GDM1 (cell line): ENCODE measurements around the gene POLR2L.

Experiments used
- DNase-seq: peaks from one replicate; lab custom pipeline; 2025; lab: John Stamatoyannopoulos, UW

The POLR2L gene

DNA sequence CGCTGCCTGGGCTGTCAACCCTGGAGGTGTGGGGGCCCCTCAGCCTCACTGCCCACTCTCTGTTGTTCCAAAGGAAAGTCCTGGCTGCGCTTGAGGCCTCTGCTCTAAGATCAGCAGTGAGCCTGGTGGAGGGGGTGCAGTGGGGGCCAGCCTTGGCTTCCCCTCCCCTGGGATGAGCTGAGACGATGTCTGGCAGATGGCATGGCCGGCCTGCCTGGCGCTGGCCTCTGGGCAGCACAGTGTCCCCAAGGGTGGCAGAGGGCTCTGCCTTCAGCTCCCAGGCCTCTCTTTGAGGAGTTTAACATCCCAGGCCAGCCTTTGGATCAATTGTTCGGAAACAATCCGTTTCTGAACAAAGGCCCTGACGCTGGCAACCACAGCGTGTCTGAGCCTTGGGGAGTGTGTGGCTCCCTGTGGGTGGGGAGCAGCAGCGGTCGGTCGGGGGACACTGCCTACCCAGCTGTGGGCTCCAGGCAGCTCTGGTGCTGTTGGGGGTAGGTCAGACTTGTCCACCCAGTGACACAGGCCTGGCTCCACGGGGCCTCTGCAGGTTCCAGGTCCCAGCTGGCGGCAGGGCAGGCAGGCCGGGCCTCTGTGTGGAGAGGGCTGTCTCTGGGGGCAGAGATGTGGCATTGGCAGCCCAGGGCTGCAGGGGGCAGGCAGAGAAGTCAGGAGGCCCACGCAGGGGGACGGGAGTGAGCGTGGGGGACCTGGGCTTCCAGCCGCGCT is 12.4 kb upstream of the POLR2L start:
- no peak for DNase-seq

DNA sequence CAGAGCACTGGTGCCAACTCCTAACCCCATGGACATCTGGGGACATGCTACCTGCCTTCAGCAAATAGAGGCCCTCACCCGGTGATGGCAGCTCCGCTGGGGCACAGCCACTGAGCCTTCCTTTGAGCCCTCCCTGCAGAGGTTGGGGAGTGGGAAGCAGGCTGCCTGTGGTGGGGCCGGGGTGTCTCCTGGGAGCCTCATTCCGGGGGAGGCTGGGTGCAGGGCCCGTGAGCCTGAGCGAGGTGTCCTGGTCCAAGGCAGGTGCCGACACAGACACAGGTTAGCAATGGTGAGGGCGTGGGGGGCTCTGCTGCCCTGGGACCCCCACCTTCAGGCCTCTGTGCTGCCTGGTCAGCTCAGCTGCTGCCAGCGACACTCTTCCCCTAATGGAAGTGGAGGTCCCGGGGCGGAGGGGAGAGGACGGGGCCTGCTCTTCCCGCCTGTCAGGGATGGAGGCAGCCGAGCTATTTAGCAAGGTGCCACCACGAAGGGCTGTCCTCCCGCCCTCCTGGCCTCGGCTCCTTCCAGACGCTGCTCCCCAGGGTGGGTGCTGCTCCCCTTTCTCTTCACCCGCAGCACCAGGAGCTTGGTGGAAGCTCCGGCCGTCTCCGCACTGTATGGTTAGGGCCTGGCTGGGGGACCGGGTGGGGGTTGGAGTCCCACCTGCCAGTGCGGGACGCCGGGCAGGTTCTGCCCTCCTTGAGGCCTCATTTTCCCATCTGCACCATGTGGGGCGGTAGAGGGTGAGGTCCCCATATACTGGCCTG is 11.5 kb upstream of the POLR2L start:
- DNase-seq: no peak

DNA sequence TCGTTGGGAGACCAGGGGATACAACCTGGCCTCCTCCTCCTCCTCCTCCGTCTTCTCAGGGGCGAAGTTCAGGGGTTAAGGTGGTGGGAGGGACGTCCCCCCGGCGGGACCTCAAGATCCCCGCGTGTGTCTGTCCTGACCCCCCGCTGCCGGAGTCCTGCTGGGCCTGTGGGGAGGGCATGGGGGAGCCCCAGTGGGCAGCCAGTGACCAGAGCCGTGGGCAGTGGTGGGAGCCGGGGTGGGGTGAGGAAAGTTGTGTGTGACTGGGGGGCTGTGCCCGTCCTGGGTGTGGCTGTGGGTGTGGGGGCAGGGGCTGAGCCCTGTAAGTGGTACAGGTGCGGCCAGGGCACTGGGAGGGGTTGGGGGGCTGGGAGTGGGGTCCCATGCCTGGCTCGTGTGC is 10.4 kb upstream of the POLR2L start:
- DNase-seq: no peak

DNA sequence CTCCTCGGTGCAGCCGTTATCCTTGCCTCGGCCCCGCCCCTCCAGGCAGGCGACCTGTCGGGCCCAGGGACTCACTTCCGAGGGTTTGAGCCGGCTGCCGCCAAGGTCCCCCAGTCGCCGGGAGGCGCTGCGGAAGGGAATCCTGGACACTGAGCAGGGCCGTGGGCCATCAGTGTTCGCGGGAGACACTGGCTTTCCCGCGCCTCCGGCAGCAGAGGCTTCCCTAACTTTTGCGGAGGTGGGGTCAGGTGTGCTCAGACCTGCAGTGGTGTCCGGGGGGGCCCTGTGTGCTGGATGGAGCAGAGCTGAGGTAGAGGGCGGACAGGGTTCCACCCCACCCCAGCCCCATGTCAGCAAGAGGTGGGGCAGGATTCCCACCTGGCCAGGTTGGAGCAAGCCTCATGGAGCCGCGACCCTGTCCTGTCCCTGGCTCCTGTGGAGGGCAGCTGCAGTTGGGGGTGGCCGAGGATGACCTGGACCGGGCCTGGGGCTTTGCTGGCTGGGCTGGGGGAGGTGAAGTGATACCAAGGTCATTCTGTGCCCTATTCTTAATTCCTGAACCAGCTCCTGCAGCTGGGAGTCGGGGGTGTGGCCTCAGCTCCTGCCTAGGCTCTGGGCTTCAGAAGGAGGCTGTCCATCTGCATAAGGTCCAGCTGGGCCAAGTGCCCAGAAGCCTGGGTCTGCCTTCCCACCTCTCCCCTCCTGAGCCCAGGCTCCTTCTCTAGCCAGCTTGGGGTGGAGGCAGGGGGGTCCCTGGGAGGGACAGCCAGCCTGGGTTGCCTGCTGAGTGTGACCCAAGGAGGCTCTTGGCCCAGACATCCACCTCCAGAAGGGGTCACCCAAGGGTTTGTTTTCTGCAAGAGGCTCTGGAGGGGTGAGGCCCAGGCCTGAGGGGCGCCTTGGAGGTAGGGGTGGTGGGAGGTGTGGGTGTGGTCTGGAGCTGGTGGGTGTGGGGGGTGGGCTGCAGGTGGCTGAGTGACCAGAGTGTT is 8.7 kb upstream of the POLR2L start:
- DNase-seq: no peak

DNA sequence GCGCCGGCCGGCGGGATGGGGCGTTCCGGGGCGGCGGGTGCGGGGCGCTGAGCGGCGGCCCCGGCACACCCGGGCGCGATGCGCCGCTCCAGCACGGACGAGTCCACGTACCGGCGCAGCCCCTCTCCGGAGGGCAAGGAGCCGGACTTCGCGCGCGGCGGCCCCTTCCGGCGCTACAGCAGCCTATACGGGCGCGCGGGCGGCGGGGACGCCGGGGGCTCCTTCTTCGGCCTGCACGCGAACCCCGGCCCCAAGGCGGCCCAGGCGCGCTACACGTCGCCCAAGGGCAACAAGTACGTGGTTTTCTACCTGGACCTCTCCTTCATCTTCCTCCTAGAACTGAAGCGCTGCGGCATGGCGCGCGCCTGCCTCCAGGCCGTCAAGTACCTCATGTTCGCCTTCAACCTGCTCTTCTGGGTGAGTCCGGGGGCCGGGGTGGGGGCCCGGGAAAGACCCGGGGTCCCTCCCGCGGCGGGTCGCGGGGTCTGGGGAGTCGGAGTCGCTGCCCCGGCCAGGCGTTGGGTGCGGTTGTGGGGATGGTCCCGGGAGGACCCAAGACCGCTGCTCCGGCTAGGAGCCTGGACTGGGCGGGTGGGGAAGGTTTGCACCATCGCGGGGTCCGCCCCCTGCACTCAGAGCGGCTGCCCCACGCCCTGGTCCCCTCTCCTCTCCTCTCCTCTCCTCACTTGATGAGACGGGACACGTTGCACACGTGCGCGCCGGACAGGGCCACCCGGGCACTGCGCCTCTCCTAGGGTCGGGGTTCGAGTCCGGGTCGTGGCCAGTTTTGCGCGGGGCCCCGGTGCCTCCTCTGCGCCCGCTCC is 7.8 kb upstream of the POLR2L start:
- no peak for DNase-seq

DNA sequence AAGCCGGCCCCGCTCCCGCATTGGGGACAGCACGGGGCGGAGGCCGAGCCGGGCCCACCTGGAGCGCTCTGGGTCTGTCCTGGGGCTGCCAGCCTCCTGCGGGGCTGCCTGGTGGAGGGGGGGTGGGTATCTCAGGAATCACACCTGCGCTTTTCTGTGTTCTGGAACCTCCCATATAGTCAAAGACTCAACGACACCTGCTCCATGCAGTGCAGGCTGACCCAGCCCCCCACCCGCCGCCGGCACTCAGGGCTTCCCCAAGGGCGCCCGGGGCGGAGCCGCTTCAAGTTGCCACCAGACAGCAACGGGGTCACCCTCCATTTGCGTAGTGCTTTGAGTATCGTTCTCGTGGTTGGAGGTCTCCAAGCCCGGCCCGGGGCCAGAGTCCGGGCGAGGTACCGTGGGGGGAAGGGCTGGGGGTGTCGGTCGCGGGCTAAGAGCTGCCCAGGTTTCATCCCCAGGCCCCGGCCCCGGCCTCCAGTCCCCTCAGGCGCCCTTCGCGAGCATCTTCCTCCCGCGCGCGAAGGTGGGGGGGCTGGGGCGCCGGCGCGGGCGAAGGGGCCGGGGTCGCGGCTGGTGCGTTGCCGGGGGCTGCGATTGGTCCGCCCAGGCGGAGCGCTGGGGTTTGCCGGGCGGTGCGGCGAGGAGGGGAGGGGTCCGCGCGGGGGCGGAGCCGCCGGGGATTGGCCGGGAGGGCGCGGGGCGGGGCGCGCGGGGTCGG is 6.9 kb upstream of the POLR2L start:
- DNase-seq: no peak

GRCh38 chr11:848380-848931 is 6.1 kb upstream of the POLR2L start:
- DNase-seq: no peak

- no peak for DNase-seq
Observed at GRCh38 chr11:847876-848275, 5.5 kb upstream of the POLR2L start.

- no peak for DNase-seq
Observed at GRCh38 chr11:846496-847098, 4.3 kb upstream of the POLR2L start.

GRCh38 chr11:845872-846495 is 3.7 kb upstream of the POLR2L start:
- DNase-seq: no peak

DNA sequence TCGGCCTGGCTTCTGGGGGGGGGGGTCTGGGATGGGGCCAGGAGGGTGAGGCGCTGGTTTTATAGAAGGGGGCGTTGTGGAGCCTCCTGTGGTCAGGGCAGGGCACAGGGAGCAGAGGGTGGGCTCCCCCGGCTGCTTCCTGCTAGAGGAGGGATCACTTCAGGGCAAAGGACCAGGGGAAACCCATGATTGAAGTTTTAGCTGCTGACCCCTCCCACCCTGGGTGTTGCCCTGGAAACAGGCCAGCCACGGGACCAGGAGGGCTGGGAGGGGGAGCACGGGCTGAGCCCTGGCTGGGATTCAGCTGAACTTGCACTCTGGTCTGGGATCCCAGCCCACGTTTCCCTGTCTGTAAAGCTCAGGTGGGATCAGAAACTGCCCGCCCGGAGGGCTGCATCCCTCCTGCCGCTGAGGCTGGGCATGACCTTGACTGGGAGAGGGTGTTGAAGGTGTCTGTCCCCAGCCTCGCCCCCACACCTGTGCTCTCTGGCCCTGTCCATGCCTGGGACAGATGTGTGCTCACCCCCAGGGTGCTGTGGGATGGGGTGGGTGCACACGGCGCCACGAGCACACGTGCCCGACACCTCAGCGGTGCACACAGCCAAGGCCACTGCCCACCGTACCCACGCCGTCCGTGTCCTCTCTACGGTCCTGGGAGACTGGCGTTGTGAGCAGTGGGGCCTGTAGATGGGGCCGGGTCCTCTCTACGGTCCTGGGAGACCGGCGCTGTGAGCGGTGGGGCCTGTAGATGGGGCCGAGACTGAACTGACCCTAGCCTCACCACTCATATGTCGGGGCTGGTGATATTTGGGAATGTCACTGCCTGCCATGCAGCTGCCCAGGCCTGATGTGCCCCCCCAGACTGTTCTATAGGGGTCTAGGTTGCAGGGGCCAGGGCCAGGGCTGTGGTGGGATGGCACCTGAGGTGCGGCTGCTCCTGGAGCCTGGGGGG is 2.6 kb upstream of the POLR2L start:
- DNase-seq: peak; percentile 82

GRCh38 chr11:843818-844692 is 1.7 kb upstream of the POLR2L start:
- DNase-seq: peak; percentile 45

- DNase-seq: no peak
Observed at GRCh38 chr11:843086-843734, 881 bp upstream of the POLR2L start.

DNA sequence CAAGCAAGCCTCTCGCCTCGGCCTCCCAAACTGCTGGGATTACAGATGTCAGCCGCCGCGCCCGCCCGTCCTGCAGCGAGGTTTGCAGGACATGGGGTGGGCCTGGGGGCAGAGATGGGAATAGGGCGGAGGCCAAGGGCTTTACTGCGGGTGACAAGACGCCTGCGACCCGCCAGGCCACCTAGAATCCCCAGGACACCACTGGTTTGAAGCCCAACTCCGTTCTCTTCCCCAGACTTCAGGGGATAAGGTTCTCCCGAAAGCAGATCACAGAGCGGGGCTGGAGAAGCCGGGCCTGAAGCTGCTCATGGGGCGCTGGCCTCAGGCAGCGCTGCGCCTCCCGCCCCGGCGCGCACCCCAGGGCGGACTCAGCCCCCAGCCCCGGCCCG is 354 bp downstream of the POLR2L start:
- no peak for DNase-seq

DNA sequence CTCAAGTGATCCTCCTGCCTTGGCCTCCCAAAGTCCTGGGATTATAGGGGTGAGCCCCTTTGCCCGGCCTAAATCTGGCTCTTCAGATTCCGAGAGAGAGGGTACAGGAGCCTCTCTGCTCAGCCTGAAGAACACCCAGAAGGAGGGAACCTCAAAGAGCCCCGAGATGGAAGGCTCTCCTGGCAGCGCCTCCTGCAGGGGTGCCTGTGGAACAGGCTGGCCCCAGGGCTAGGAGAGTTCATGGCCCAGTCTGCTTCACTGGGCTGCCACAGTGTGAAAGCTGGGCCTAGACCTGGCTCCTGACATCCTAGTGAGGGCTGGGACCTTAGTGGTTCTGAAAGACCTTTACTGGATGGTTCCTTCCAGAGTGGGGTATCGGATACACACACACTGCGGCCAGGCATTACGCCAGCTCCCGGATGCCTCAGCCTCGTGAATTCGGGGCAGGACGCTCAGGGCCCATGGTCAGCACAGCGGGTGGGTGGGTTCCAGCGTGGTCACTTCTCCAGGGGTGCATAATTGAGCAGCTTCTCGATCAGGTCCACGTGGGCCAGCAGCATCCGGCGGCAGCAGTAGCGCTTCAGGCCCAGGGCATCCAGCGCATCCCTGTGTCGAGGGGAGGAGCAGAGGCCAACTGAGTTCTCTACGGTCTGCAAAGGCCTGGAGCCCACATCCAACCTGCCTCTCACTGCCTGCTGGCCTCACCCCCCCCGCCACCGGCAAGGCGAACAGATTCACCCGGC is 2.3 kb downstream of the POLR2L start:
- no peak for DNase-seq

GRCh38 chr11:839280-839623 is 3.1 kb downstream of the POLR2L start:
- DNase-seq: no peak
